NCI-H2081 (cell line): ENCODE data around the gene DDX28.

ENCODE experiments used
- DNase-seq, 2 experiments: peaks; one replicate each; lab custom pipeline; 2025; lab: John Stamatoyannopoulos, UW

Gene DDX28

GRCh38 chr16:68022728-68023537, at the start of gene DDX28, which contains the start of gene DUS2:
DDX28 (minus strand) TSS chr16:68023232; CDS start chr16:68023202, 30 bp downstream.
DUS2 (plus strand) TSS chr16:68023284; CDS start chr16:68038024, 14,740 bp downstream.
- peak; percentile 60 to 84 for DNase-seq

- no peak for DNase-seq
Measured at GRCh38 chr16:68072038-68072695, 49.1 kb upstream of the DDX28 start.

GRCh38 chr16:68071518-68071901, 48.5 kb upstream of the DDX28 start:
- DNase-seq: no peak

- DNase-seq: no peak
Measured at GRCh38 chr16:68070806-68071517, 47.9 kb upstream of the DDX28 start.

GRCh38 chr16:68070249-68070730, 47.3 kb upstream of the DDX28 start:
- no peak for DNase-seq

GRCh38 chr16:68069511-68070248, 46.6 kb upstream of the DDX28 start:
- DNase-seq: no peak

DNA sequence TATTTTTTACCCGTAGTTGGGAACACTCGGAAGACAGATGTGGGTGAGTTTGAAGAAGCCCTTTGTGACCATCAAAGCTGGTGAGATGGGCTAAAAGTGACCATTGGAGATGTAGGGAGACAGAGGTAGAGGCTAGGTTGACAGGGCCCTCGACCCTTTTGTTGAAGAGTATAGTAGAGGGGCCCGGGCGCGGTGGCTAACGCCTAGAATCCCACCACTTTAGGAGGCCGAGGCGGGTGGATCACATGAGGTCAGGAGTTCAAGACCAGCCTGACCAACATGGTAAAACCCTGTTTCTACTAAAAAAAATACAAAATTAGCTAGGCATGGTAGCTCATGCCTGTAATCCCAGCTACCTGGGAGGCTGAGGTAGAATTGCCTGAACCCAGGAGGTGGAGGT, 45.9 kb upstream of the DDX28 start:
- DNase-seq: no peak

GRCh38 chr16:68066763-68067162, 43.7 kb upstream of the DDX28 start:
- DNase-seq: no peak

DNA sequence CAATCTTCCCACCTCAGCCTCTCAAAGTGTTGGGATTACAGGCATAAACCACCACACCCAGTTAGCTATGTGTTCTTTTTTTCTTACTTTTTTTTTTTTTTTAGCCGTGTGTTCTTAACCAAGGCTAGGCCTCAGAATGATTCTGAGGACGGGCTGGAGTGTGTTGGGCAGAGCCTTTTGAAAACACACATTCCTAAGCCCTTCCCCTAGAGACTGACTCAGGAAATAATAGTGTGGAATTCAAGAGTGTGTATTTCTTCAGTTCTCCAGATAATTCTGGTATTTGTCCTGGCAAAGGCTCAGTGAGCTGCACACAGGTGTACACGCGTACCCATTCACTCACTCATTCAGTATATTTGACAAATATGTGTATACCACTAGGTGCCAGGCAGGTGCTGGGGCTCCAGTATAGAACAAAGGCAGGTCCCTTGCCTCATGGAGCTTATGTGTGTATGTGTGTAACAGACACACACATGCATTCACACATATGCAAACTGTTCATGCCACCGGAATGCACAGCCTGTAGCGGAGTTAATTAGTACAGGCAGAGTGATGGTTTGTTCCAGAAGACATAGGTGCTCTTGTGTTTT, 42.8 kb upstream of the DDX28 start:
- DNase-seq: no peak

DNA sequence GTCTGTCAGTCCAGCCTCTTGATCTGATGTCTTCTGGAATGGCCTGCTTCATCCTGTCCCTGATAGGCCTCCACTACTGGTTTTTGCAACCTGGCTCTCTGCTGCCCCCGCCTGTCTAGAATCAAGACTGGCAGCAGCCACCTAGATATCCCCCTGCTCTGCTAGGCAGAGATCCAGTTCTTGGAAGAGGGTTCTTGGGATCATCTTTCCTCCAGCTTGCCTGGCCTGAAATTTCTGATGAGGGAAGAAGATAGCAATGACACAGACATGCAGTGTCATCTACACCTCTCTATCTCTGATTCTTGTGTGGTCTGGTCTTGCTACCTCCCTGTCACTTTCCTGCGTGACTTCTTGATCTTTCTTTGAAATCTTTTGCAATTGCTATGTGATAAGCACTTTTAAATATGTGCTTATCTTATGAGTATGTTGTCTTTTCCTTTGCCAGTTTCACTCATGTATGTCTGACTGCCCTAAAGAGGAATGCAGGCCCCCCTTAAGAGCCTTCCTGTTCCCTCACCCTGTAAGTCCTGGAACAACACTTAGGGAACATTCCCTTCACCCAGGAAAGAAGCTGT, 41.8 kb upstream of the DDX28 start:
- peak; percentile 29 to 30 for DNase-seq

- no peak for DNase-seq
Measured at GRCh38 chr16:68062910-68063393, 39.9 kb upstream of the DDX28 start.

- no peak for DNase-seq
Measured at GRCh38 chr16:68061396-68061795, 38.4 kb upstream of the DDX28 start.

DNA sequence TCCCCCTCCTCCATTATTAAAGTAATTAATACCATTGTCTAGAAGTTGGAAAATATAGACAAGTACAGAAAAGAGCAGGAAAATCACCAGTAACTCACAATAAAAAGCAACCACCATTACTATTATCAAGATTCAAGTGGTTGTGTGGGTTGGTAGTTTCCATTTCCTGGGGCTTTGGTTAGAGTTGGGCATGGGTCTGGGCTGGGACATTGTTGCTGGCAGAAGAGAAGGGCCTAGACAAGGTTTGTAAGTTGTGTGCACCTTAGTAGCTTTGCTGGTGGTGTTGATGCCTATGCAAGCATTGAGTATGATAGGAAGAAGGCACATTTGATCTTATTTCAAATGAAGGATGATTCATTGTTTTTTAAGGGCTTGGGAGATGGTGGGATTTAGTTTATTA, 36.8 kb upstream of the DDX28 start:
- no peak for DNase-seq

DNA sequence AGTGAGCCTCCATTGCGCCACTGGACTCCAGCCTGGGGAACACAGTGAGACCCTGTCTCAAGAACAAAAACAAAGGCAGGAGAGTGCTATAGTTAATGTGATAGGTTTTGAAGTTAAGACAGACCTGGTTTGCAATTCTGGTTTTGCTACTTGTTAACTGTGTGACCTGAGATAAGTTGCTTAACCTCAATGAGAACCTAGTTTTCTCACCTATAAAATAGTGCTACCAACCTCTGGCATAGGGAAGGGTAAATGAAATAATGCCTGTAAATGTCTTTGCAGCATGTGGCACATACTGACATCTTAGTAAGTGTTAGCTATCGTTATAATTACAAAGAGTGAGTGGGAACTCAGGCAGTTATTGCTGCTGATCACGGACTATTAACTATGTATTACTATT, 32.4 kb upstream of the DDX28 start:
- DNase-seq: no peak

GRCh38 chr16:68049449-68049848, 26.4 kb upstream of the DDX28 start:
- no peak for DNase-seq

DNA sequence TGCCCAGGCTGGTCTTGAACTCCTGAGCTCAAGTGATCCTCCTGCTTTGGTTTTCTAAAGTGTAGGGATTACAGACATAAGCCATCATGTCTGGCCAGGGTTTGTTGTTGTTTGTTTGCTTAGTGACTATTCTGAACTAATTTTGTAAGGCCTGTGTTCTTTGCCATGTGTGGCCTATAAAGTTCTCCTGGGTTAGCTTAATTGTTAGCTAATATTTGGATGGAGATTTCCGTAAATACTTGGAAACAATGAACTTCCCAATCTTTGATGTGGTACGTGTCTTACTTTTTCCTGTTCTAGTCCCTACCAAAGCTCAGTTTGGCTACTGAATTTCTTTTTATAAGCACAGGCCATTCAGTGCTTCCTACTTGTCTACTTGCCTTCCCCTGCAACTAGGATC, 25.0 kb upstream of the DDX28 start:
- no peak for DNase-seq

DNA sequence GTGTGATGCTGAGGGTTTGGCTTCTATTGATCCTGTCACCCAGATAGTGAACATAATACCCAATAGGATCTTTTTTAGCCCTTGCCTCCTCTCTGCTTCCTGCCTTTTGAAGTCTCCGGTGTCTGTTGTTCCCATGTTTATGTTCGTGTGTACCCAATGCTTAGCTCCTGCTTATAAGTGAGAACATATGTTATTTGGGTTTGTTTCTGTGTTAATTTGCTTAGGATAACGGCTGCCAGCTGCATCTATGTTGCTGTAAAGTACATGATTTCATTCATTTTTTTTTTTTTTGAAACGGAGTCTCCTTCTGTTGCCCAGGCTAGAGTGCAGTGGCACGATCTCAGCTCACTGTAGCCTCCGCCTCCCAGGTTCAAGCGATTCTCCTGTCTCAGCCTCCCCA, 23.1 kb upstream of the DDX28 start:
- DNase-seq: no peak

- no peak for DNase-seq
Measured at GRCh38 chr16:68041783-68042182, 18.8 kb upstream of the DDX28 start.

- peak; percentile 37 to 47 for DNase-seq
Measured at GRCh38 chr16:68040506-68041288, 17.7 kb upstream of the DDX28 start.
